HG03045 (cell line): ENCODE measurements around the gene ANOS1.
"Not testable (repeated sequence)": the region's sequence is repeated elsewhere in the genome, so short reads cannot be mapped to it uniquely, and the experiment has no call there.

Experiments used
- ATAC-seq: cut with Tn5 transposase; IDR thresholded peaks from one replicate; pipeline ENCODE4 v1.9.1; 2021; ENCODE audit warnings: mild to moderate bottlenecking, moderate library complexity; ENCODE audit not compliant: unreplicated experiment

The ANOS1 gene

DNA sequence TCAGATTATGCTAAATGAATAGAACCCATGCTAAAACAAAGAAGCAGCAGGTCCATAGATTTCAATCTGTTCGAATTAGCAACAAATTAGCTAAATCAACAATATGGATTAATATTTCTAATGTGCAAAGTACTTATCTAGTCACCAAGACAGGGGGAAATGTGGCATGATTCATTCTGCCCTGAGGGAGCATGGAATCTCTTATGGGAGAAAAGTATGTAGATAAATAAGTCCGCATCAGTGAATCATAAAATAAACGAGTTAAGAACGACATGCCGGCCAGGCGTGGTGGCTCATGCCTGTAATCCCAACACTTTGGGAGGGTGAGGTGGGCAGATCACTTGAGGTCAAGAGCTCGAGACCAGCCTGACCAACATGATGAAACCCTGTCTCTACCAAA, 102.1 kb downstream of the ANOS1 start:
- no peak for ATAC-seq

DNA sequence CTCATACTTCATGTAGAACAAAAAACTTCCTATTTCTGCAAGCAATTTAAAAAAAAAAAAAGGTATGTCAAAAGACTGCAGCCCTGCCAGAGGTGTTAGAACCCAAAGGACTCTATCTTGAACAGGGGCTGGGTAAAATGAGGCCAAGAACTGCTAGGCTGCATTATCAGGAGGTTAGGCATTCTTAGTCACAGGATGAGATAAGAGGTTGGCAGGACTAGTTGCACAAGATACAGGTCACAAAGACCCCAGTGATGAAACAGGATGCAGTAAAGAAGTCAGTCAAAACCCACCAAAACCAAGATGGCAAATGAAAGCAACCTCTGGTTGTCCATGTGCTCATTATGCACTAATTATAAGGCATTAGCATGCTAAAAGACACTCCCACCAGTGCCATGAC, 104.1 kb downstream of the ANOS1 start:
- no peak for ATAC-seq

DNA sequence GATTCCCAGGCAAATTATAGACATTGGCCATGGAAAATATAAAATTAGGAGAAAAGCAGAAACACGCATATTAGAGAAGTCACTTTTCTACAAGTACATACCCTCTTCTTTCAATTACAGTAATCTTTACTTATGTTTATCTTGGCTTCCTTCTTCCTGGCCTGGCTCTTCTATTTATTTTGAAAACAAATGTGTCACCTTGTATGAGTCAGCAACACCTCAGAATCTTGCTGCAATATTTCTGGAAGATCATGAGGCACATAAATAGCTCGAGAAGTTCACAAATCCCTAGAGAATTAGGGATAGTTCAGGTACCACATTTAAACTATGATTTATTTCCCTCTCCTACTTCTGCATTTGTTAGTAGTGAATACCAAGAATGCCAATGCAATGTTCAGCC, 124.6 kb downstream of the ANOS1 start:
- no peak for ATAC-seq

DNA sequence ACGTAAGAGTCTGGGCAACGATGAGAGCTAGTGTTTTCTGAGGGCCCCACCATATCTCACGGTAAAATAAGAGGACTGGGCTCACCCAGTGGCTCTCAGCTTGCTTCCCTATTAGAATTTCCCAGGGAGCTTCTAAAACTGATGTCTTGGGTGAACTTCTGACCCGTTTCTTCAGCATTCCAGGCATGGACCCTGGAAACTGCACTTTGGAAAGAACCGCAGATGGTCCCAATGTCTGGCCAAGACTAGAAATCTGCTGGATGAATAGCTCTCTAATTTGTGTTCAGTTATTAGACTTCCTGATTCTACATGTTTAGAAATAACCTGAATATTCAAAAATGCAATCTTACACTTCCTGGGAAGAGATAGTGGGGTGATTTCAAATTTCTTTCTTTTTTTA, 127.8 kb downstream of the ANOS1 start:
- no peak for ATAC-seq

DNA sequence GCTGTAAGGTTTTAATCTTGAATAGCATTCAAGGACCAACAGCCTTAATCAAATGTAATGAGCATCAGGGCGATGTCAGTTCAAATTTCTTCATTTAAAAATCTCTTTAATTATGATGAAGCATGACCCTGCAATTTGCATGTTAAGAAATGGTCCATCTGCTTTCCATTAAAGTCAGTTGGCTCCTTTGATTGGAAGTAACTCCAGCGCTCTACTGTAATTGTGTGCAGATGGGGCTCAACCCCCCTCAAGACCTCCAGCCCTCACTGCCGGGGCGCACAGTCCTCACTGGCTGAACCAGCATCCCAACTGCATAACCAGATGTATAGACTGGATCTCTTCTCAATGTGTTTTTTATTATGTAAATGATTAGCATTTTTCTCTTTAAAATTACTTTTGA, 140.4 kb downstream of the ANOS1 start:
- no peak for ATAC-seq

DNA sequence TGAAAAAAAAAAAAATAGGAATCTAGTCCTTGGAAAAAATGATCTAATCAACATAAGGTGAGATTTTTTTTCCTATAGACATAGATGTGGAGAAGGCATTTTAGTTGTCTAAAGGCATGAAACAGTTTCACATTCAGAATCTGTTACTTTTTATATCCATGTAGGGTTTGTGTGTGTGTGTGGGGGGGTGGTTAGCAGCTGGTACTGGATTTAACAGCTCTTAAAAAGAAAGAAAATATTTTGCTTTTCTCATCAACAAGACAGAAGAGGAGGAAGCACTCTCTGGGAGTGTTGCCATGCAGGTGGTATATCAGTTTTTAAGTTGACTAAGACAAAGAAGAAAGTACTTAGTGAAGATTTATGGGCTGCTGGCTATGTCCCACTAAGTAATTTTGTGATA, 145.0 kb downstream of the ANOS1 start:
- no peak for ATAC-seq

DNA sequence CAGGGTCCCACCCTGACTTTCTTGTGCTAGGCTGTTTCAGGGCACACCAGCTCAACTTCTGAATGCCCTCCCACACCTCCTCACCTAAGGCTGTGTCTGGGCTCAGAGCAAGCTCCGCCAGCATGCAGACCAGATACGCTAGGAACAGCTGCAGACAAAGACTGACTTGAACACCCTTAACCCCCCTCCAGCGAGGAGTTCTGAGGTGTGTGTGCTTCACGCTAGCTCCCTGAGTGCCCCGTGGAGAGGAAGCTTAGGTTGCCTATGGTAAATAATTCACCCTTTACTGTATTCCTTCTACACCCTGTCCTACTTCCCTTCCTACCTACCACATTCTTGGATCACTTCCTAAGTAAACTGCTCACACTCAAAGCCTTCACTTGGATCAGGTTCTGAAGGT, 152.3 kb downstream of the ANOS1 start:
- ATAC-seq, result no peak

DNA sequence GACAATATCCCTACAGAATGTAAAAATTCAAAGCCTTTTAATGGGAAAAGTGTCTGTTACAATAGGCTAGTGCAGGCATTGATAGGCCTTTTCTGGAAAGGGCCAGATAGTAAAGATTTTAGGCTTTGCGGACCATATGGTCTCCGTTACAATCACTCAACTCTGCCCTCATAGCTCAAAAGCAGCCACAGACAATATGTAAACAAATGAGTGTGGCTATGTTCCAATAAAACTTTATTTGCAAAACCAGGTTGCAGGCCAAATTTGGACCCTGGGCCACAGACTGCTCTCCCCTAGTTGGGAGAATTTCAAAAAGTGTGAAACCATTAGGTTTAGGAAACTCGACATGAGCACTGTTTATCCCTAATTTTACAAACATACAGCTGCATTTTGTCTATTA, 155.1 kb downstream of the ANOS1 start:
- no peak for ATAC-seq

DNA sequence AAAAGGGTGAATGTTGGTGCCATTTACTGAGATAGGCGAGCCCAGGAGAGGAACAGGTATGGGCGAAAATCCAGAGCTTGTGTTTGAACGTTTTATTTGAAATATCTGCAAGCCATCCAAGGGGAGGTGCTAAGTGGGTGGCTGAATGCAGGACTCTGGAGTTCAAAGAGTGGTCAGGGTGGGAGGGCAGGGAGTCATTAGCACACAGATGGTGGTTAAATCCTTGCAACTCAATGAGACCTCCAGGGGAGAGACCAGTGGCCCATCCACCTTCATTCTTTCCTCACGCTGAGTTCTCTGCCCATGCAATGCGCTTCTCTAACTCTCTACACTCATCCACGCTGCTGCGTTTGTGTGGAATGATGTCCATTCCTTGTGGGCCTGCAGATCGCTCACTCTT, 166.2 kb downstream of the ANOS1 start:
- ATAC-seq, result no peak

DNA sequence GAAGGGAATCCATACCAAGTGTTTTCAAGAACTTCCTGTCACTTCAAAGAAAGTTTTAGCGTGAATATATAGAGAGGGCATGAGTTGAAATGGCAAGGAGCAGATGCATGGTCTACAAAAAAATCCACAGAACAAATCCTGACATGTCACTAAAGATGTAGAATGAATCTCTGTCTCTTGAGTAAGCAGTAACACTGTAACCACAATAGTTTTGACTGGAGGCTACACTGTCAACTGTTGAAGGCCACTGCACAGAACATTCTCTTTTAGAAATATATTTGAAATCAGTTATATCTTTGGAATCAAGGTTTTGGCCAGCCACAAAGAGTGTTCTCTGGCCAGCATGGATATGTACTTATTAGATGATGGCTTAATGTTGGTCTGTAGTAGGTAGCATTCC, 183.5 kb downstream of the ANOS1 start:
- ATAC-seq, result no peak

DNA sequence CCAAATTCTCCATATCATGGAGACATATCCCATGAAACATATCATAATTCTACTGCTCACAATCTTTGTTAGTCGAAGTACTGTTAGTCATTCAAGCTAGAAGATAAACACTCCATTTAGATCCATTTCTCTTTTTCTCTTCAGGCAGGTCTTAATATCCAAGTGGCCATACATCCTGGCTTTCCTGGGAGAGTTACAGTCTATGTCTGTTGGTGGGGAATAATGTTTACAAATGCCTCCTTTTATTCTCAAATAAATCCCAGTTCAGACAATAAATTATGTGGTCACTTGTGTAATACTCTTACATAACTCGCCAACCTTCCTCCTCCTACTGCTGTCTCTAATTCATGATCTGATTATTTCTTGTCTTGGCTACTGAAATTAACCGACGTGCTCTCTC, 185.2 kb downstream of the ANOS1 start:
- no peak for ATAC-seq

DNA sequence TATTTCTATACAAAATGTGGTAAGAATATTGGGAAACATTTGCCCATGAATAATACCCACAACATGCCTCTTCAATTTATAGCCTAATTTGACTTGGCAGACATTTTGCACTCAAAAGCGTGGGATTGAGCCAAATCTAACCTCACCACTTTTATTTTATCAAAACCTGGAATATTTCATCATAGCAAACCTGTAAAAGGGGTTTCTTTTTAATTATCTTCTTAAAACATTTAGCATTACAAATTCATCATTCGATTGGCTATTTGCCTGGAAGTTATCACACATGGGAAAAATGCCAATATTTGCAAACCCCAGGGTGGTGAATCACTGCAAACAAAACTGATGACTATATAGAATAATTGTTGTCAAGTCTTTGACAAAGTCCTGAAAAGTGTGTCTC, 211.1 kb downstream of the ANOS1 start:
- ATAC-seq, result no peak

DNA sequence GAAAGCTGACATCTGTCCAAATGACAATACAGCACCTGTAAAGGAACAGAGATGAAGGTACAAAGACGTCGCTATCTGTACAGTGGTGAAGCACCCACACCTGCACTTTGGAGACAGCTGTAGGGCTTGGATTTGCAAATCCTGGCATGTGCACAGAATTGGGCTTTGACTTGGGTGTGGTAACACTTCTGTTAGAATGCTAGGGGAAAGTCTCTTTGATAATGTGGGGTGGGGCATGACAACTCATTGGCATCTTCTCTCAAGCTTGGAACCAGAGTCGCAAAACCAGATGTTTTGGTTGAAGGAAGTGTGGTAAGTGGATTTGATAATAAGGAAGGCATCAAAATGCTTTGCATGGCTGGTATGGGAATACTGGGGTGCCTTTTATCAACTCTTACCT, 211.8 kb downstream of the ANOS1 start:
- no peak for ATAC-seq

DNA sequence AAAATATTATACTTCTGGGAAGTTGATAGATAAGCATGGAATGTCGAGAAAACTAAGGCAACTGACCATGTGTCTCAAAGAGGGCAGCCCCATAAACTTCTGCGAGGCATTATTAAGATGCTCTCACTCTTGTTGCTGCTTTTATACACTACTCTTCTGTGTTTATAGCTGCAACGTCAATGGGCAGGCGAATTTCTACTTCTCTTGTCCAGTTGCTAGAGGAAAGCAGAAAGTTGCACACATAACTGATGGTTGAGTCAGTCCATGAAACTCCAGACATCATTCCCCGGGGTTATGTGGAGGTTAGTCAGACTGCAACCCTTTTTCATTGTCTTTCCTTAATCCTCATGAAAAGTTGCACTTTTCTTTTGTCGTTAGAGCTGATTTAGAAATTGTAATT, 227.5 kb downstream of the ANOS1 start:
- ATAC-seq, result no peak

DNA sequence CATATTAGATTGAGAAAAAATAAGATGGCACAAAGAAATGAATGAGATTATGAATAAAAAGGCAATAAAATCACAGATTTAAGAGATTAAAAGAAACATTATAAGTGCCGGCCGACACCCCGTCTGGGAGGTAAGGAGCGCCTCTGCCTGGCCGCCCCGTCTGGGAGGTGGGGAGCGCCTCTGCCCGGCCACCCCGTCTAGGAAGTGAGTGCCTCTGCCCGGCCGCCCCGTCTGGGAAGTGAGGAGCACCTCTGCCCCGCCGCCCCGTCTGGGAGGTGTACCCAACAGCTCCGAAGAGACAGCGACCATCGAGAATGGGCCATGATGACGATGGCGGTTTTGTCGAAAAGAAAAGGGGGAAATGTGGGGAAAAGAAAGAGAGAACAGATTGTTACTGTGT, 229.8 kb downstream of the ANOS1 start:
- ATAC-seq, result not testable (repeated sequence)

DNA sequence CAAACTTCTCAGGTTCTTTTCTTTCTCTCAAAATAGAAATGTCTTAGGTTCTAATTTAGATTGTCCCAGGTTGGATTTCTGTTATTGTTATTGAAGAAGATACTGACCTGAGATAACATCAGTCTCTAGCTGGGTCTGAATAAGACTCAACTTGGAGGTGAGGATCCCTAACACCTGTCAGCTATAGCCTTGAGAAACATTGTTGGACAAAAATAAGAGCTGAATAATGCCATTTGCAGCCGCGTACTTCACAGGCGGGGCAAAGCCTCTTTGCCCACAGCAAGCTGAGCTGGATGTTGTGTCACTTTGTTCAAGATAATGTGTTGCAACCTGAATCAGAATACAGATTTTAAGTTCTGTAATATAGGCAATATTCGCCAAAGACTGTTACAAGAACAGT, 231.7 kb downstream of the ANOS1 start:
- ATAC-seq, result no peak

DNA sequence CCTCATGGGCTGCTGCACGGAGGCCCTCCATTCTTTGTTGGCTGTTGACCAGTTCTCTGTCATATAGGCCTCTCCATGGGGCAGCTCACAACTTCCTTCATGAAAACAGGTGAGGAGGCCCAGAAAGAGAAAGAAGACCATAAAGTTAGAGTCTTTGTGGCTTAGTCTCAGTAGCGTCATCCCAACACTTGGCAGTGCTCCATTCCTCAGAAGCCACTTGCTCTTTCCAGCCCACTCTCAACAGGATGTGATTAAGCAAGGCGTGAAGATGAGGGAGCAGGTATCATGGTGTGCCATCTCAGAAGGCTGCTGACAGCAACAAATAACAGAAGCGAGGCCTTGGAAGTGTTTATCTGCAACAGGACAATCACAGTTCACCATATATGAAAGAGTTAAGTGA, 236.9 kb downstream of the ANOS1 start:
- ATAC-seq, result not testable (repeated sequence)

DNA sequence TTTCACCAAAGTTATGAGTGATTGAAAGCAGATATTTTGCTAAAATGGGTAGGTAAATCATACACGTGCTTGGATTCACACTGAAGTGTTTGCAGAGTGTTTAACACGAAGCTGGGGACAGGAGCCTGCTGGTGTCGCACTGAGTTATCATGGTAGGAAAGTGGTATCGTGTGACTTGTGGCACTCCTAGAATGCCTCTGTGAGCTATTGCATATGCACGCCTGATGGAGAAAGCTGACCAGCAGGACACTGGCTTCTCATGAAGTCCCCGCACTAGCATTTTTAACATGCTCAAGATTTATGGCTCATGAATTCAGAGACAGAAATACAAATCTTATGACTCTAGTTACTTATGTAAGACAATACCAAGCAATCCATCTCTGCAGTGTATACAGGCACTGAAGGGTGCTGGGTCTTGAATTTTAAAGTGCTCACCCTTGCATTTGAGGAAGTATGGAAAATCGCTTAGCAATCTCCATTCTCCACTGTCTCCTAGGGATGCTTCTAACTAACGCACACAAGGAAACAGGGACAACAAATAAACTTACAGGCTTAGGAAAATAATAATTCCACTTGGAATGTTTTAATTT, 247.5 kb downstream of the ANOS1 start:
- ATAC-seq, result no peak
